H1 (cell line): Measurements from ENCODE around the gene TM9SF2.
A peak's percentile ranks its signal among the peaks of the same experiment; 100 is the strongest.

Experiments used
- ATF2 ChIP-seq: IDR thresholded peaks from 2 replicates; pipeline ENCODE4 v1.6.1; 2012; ENCODE audit warnings: low read length, inconsistent platforms
- CBX5 ChIP-seq: fragments of 300-800, 300-1000 bp; sonication (generic); IDR thresholded peaks from 2 replicates; pipeline ENCODE4 v1.7.1; 2016; ENCODE audit warnings: antibody characterized with exemption, low read length, low read depth
- CEBPB ChIP-seq: IDR thresholded peaks from 2 replicates; pipeline ENCODE4 v1.6.1; 2012; ENCODE audit warnings: low read depth, low read length
- EP300 ChIP-seq, 2 experiments: IDR thresholded peaks; 1 replicate in 1 of 2; 2 replicates in 1 of 2; pipeline ENCODE4 v1.6.1; 2011 to 2012; ENCODE audit warnings: low read depth in 2 of 2, low read length in 2 of 2, mild to moderate bottlenecking in 2 of 2, borderline replicate concordance in 1 of 2, inconsistent platforms in 1 of 2, moderate library complexity in 1 of 2
- EZH2 ChIP-seq: fragments of 200-600 bp; sonication (generic); IDR thresholded peaks from 2 replicates; pipeline ENCODE4 v1.7.1; 2012; ENCODE audit warnings: low read depth, mild to moderate bottlenecking, moderate library complexity, low read length, inconsistent platforms; ENCODE audit not compliant: severe bottlenecking
- HDAC2 ChIP-seq, 2 experiments: fragments of 300-600 bp in 1 of 2; sonication (generic) in 1 of 2; IDR thresholded peaks; 2 replicates each; pipeline ENCODE4 v1.6.1; 2011 to 2012; ENCODE audit warnings: low read depth in 2 of 2, low read length in 2 of 2, mild to moderate bottlenecking in 2 of 2, moderate library complexity in 2 of 2, borderline replicate concordance in 1 of 2, inconsistent platforms in 1 of 2
- POLR2A ChIP-seq, 2 experiments: IDR thresholded peaks; 1 replicate in 1 of 2; 2 replicates in 1 of 2; pipeline ENCODE4 v1.6.1; 2011; ENCODE audit warnings: low read depth in 2 of 2, low read length in 2 of 2, mild to moderate bottlenecking in 2 of 2; ENCODE audit errors: control extremely low read depth in 1 of 2
- POLR2AphosphoS5 ChIP-seq: IDR thresholded peaks from 2 replicates; pipeline ENCODE4 v1.6.1; 2011; ENCODE audit warnings: low read depth, low read length
- RAD21 ChIP-seq, 2 experiments: IDR thresholded peaks in 1 of 2; conservative IDR thresholded peaks in 1 of 2; 2 replicates each; pipeline ENCODE4 v1.6.1; 2011; ENCODE audit warnings: low read depth in 2 of 2, low read length in 2 of 2, improper control_type of control experiment in 1 of 2, inconsistent platforms in 1 of 2, mild to moderate bottlenecking in 1 of 2, moderate library complexity in 1 of 2
- TAF1 ChIP-seq: IDR thresholded peaks from 2 replicates; pipeline ENCODE4 v1.6.1; 2011; ENCODE audit warnings: mild to moderate bottlenecking, low read depth, low read length
- TCF12 ChIP-seq: IDR thresholded peaks from 2 replicates; pipeline ENCODE4 v1.6.1; 2011; ENCODE audit warnings: low read depth, mild to moderate bottlenecking, low read length
- USF2 ChIP-seq: IDR thresholded peaks from 2 replicates; pipeline ENCODE4 v1.6.1; 2011; ENCODE audit warnings: low read length, improper control_type of control experiment
- YY1 ChIP-seq: IDR thresholded peaks from 2 replicates; pipeline ENCODE4 v1.6.1; 2011; ENCODE audit warnings: low read depth, mild to moderate bottlenecking, low read length
- TF ChIP-seq, protein P1 (sequence below), 3 experiments: IDR thresholded peaks; 1 replicate in 2 of 3; 2 replicates in 1 of 3; pipeline versions ENCODE4 v1.5.1 to v1.6.1; 2011; ENCODE audit warnings: low read length in 3 of 3, mild to moderate bottlenecking in 3 of 3, inconsistent platforms in 2 of 3, low read depth in 1 of 3, moderate library complexity in 1 of 3; ENCODE audit not compliant: insufficient read depth in 1 of 3; ENCODE audit errors: control extremely low read depth in 1 of 3

GRCh38 chr13:99577934-99578917 lies 77.0 kb downstream of the TM9SF2 start:
- no peak for TF ChIP-seq CBX5
- TF ChIP-seq POLR2AphosphoS5 = no peak
- TF ChIP-seq, protein P1, sequence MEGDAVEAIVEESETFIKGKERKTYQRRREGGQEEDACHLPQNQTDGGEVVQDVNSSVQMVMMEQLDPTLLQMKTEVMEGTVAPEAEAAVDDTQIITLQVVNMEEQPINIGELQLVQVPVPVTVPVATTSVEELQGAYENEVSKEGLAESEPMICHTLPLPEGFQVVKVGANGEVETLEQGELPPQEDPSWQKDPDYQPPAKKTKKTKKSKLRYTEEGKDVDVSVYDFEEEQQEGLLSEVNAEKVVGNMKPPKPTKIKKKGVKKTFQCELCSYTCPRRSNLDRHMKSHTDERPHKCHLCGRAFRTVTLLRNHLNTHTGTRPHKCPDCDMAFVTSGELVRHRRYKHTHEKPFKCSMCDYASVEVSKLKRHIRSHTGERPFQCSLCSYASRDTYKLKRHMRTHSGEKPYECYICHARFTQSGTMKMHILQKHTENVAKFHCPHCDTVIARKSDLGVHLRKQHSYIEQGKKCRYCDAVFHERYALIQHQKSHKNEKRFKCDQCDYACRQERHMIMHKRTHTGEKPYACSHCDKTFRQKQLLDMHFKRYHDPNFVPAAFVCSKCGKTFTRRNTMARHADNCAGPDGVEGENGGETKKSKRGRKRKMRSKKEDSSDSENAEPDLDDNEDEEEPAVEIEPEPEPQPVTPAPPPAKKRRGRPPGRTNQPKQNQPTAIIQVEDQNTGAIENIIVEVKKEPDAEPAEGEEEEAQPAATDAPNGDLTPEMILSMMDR (IDR thresholded peaks at IDR 0.05; ENCODE audit: control extremely low read depth in 1 of 3, insufficient read depth in 1 of 3, low read depth in 1 of 3, low read length in 3 of 3) = peak in 2 of 3 experiments; percentile 25 to 31; a peak in 2 of 4 replicates
- TF ChIP-seq TAF1 = no peak
- TF ChIP-seq YY1 = no peak
- peak; percentile 40 to 52 for TF ChIP-seq RAD21 (IDR thresholded peaks at IDR 0.05 in 1 of 2, conservative IDR thresholded peaks at IDR 0.05 in 1 of 2; ENCODE audit: low read depth in 2 of 2, low read length in 2 of 2)
- no peak for TF ChIP-seq TCF12
- TF ChIP-seq HDAC2 (IDR thresholded peaks at IDR 0.05; ENCODE audit: borderline replicate concordance in 1 of 2, low read depth in 2 of 2, low read length in 2 of 2) = no peak
- TF ChIP-seq POLR2A (IDR thresholded peaks at IDR 0.05; ENCODE audit: control extremely low read depth in 1 of 2, low read depth in 2 of 2, low read length in 2 of 2) = no peak
- no peak for TF ChIP-seq ATF2
- no peak for TF ChIP-seq EZH2
- TF ChIP-seq USF2 = no peak
- TF ChIP-seq CEBPB = no peak
- TF ChIP-seq EP300 (IDR thresholded peaks at IDR 0.05; ENCODE audit: borderline replicate concordance in 1 of 2, low read depth in 2 of 2, low read length in 2 of 2) = no peak
